HepG2 (cell line): ENCODE measurements around the gene TAOK3. TPM values are rescaled to one million over a fixed set of nuclear protein-coding genes. Genes with fewer than 3 reads are reported as not detected.

ENCODE experiments used
- ATAC-seq: fragments of 200-7000 bp; cut with Tn5 transposase; 3 replicates; pipeline ENCODE4 v1.9.1; 2020; ENCODE audit warnings: mild to moderate bottlenecking, moderate library complexity
- BruUV-seq: library from RNA; stranded (reverse); fragments of 400-500 nt; replicated peaks from 2 replicates; lab custom pipeline; 2021; lab: Mats Ljungman, UMichigan
- CTCF ChIA-PET: fragments of 300-600 bp; formaldehyde crosslinking; extraction: SDS; loops from one replicate; lab custom pipeline; 2021; ENCODE audit warnings: low total read pairs, inconsistent platforms, low intra/inter-chr PET ratio; lab: Yijun Ruan, JAX
- POLR2A ChIA-PET: fragments of 350-600 bp; sonication (Branson Sonifier 250); formaldehyde crosslinking; loops from one replicate; lab custom pipeline; 2020; ENCODE audit warnings: antibody characterized with exemption, inconsistent platforms; lab: Yijun Ruan, JAX
- DNase-seq: peaks from one replicate; pipeline ENCODE4 v3.0.0-alpha.2; 2015; ENCODE audit warnings: low spot score
- FAIRE-seq: peaks from 3 replicates; lab custom pipeline; 2011; peaks lifted over from hg19 to GRCh38; lab: Jason Lieb, UNC
- H2AFZ ChIP-seq: one replicate; pipeline ENCODE4 v1.6.1; 2011; ENCODE audit warnings: low read length, inconsistent platforms
- H3K27ac ChIP-seq: fragments of 300-600 bp; 3 replicates; pipeline ENCODE4 v1.8.0; 2011; ENCODE audit warnings: mixed run types, mild to moderate bottlenecking, mixed read lengths, low read length, inconsistent platforms; ENCODE audit not compliant: insufficient read depth; ENCODE audit errors: extremely low read length
- H3K27me3 ChIP-seq, 2 experiments: fragments of 200-600 bp in 1 of 2; 2 replicates in 1 of 2; 3 replicates in 1 of 2; pipeline versions ENCODE4 v1.6.0 to v1.8.0; 2011; ENCODE audit warnings: low read length in 2 of 2, mild to moderate bottlenecking in 2 of 2, moderate library complexity in 2 of 2, inconsistent platforms in 1 of 2; ENCODE audit not compliant: insufficient read depth in 2 of 2, control insufficient read depth in 1 of 2
- H3K36me3 ChIP-seq, 2 experiments: fragments of 200-600 bp in 1 of 2; replicated peaks in 1 of 2; 2 replicates in 1 of 2; 3 replicates in 1 of 2; pipeline versions ENCODE4 v1.5.1 to v1.8.0; 2011; ENCODE audit warnings: low read length in 2 of 2, inconsistent platforms in 1 of 2; ENCODE audit not compliant: insufficient read depth in 2 of 2, control insufficient read depth in 1 of 2
- H3K4me1 ChIP-seq: 2 replicates; pipeline ENCODE4 v1.5.1; 2012; ENCODE audit warnings: low read length, inconsistent platforms; ENCODE audit not compliant: insufficient read depth
- H3K4me2 ChIP-seq: 2 replicates; pipeline ENCODE4 v1.6.0; 2011; ENCODE audit warnings: low read depth, low read length, inconsistent platforms
- H3K4me3 ChIP-seq, 3 experiments: fragments of 200-600 bp in 1 of 3; sonication (generic), shearing (Covaris generic) in 1 of 3; replicated peaks in 1 of 3; 2 replicates each; pipeline ENCODE4 v1.5.1; 2011 to 2016; ENCODE audit warnings: low read length in 3 of 3, inconsistent platforms in 2 of 3, low read depth in 2 of 3, mild to moderate bottlenecking in 2 of 3, control low read depth in 1 of 3, mixed read lengths in 1 of 3; ENCODE audit not compliant: insufficient read depth in 1 of 3
- H3K79me2 ChIP-seq: one replicate; pipeline ENCODE4 v1.6.1; 2011; ENCODE audit warnings: low read length, inconsistent platforms; ENCODE audit not compliant: insufficient read depth
- H3K9ac ChIP-seq: 2 replicates; pipeline ENCODE4 v1.6.0; 2011; ENCODE audit warnings: mild to moderate bottlenecking, low read depth, low read length, inconsistent platforms; ENCODE audit not compliant: insufficient read depth
- H3K9me3 ChIP-seq: 2 replicates; pipeline ENCODE4 v1.5.1; 2012; ENCODE audit warnings: mild to moderate bottlenecking, low read length
- H4K20me1 ChIP-seq: 2 replicates; pipeline ENCODE4 v1.6.0; 2011; ENCODE audit warnings: inconsistent platforms, mild to moderate bottlenecking, low read length, moderate library complexity; ENCODE audit not compliant: insufficient read depth
- CTCF ChIP-seq: sonication (generic); formaldehyde crosslinking; IDR thresholded peaks from 2 replicates; pipeline ENCODE4 v1.5.0; 2020; ENCODE audit warnings: mild to moderate bottlenecking, missing genetic modification reagents, moderate library complexity
- NR0B2 ChIP-seq: sonication (generic); formaldehyde crosslinking; IDR thresholded peaks from 2 replicates; pipeline ENCODE4 v1.4.0; 2020; ENCODE audit warnings: mild to moderate bottlenecking, missing genetic modification reagents
- PAX8 ChIP-seq: sonication (generic); formaldehyde crosslinking; IDR thresholded peaks from 2 replicates; pipeline ENCODE4 v1.8.0; 2022; ENCODE audit warnings: mild to moderate bottlenecking, missing genetic modification reagents, borderline replicate concordance
- RAD21 ChIP-seq: fragments of 450-650 bp; formaldehyde crosslinking; IDR thresholded peaks from 2 replicates; pipeline ENCODE4 v1.5.0; 2020; ENCODE audit warnings: mild to moderate bottlenecking
- SMC3 ChIP-seq: IDR thresholded peaks from 2 replicates; pipeline ENCODE4 v1.6.1; 2011; ENCODE audit warnings: low read length, improper control_type of control experiment
- STAG1 ChIP-seq: sonication (generic); formaldehyde crosslinking; IDR thresholded peaks from 2 replicates; pipeline ENCODE4 v1.4.0; 2020; ENCODE audit warnings: missing genetic modification reagents
- U2AF2 ChIP-seq: fragments of 200-400 bp; formaldehyde crosslinking; IDR thresholded peaks from 2 replicates; pipeline ENCODE4 v1.6.1; 2017; ENCODE audit warnings: low read depth, mild to moderate bottlenecking, low read length
- ZBTB37 ChIP-seq: sonication (generic); formaldehyde crosslinking; IDR thresholded peaks from 2 replicates; pipeline ENCODE4 v1.4.0; 2020; ENCODE audit warnings: mild to moderate bottlenecking, missing genetic modification reagents
- ZKSCAN5 ChIP-seq: sonication (generic); formaldehyde crosslinking; IDR thresholded peaks from 2 replicates; pipeline ENCODE4 v1.5.1; 2020; ENCODE audit warnings: mild to moderate bottlenecking, missing genetic modification reagents
- ZNF543 ChIP-seq: sonication (generic); formaldehyde crosslinking; IDR thresholded peaks from 2 replicates; pipeline ENCODE4 v1.4.0; 2020; ENCODE audit warnings: mild to moderate bottlenecking, missing genetic modification reagents
- ZSCAN29 ChIP-seq: sonication (generic); formaldehyde crosslinking; conservative IDR thresholded peaks from 2 replicates; pipeline ENCODE4 v1.4.0; 2020; ENCODE audit warnings: mild to moderate bottlenecking, missing genetic modification reagents
- WGBS: methylation state at CpG from one replicate; pipeline ENCODE4 v1.1.6; 2017; ENCODE audit warnings: low lambda C conversion rate; 5-methylcytosine and 5-hydroxymethylcytosine counted together
- in situ Hi-C: cut with HindIII; loops from 2 replicates; pipeline ENCODE4 v1.10.0; 2017; ENCODE audit warnings: low pct_unique_long_range_greater_than_20kb; ENCODE audit not compliant: extremely low pct_ligation_motif_present
- intact Hi-C: fragments of 100-400 bp; cut with micrococcal nuclease; formaldehyde crosslinking; loops from one replicate; pipeline ENCODE4 v1.10.0; 2022; ENCODE audit not compliant: unreplicated experiment
- polyA plus RNA-seq, 8 experiments: library from polyadenylated mRNA; depleted of rRNA in 3 of 8; stranded (reverse) in 7 of 8; unstranded in 1 of 8; fragments of >200 nt; fragmentation: Illumina TruSeq in 4 of 8; extraction: Trizol in 4 of 8; gene quantifications; 2 replicates each; pipeline versions ENCODE4 v1.2.1 to v1.2.3, GENCODE V29; 2011 to 2016; ENCODE audit warnings: low read depth in 4 of 8, missing spikeins in 1 of 8, mixed read lengths in 1 of 8; ENCODE audit not compliant: insufficient read depth in 1 of 8
- total RNA-seq, 5 experiments: library from RNA; depleted of rRNA; stranded (reverse); fragments of >200 nt; fragmentation: Illumina TruSeq; extraction: Trizol; gene quantifications; 2 replicates each; pipeline ENCODE4 v1.2.3, GENCODE V29; 2016; ENCODE audit warnings: low read depth in 1 of 5

TAOK3 gene
- total and polyA plus RNA-seq, 2 of the 13 experiments (the other 11 are each of a cell fraction or from before 2014, with no cell fraction given), result 10.4 to 12.3 TPM

GRCh38 chr12:118404876-118405521, 32.3 kb upstream of the TAOK3 start:
- ChIA-PET POLR2A (no interaction called here), CTCF (interaction anchor here (1.0 to 1.8 kb wide), 3 partner anchors 218 to 1141 kb away, joined by 3 to 33 read pairs (median 6); no protein-coding TSS in a partner anchor)
- Histone ChIP-seq H3K27me3 (no peaks in the 10 kb centered on the region), H3K9me3 (no peaks in the 10 kb centered on the region), H3K4me1 (no peaks in the 10 kb centered on the region), H3K27ac (no peak overlapping the region), H3K4me3 (no peak overlapping the region), H3K36me3 (peaks cover 4 to 62% of the 10 kb centered on the region in 2 experiments; a peak in 3 of 5 replicates), H4K20me1 (no peaks in the 10 kb centered on the region; the same call in 1 of the 2 replicates), H3K4me2 (no peak overlapping the region), H3K9ac (no peak overlapping the region), H2AFZ (no peak overlapping the region), H3K79me2 (no peaks in the 10 kb centered on the region)
- in situ Hi-C loops (loop anchor here (5.0 to 25.0 kb wide), 2 partner anchors 217 to 632 kb away; no protein-coding TSS in a partner anchor), intact Hi-C loops (loop anchor here (1.0 kb wide), 1 partner anchor 217 kb away; no protein-coding TSS in a partner anchor)
- no TSS peak for BruUV-seq
- WGBS, result 35% methylated on average over 4 of the region's 4 CpGs
- FAIRE-seq (peak; percentile 90), ATAC-seq (peak; percentile 57; the same call in 1 of the 3 replicates), DNase-seq (peak; percentile 52)
- TF ChIP-seq ZSCAN29 (no peak), ZBTB37 (no peak), CTCF (CRISPR knock-in tag) (peak; percentile 79), U2AF2 (no peak), PAX8 (CRISPR knock-in tag) (no peak), ZNF543 (CRISPR knock-in tag) (no peak), ZKSCAN5 (CRISPR knock-in tag) (no peak), RAD21 (peak; percentile 67), STAG1 (peak; percentile 84), SMC3 (peak; percentile 61; the same call in 1 of the 2 replicates), NR0B2 (CRISPR knock-in tag) (no peak)
